ENCODE results near the gene CADM3.

- TF ChIP-seq, protein P1, sequence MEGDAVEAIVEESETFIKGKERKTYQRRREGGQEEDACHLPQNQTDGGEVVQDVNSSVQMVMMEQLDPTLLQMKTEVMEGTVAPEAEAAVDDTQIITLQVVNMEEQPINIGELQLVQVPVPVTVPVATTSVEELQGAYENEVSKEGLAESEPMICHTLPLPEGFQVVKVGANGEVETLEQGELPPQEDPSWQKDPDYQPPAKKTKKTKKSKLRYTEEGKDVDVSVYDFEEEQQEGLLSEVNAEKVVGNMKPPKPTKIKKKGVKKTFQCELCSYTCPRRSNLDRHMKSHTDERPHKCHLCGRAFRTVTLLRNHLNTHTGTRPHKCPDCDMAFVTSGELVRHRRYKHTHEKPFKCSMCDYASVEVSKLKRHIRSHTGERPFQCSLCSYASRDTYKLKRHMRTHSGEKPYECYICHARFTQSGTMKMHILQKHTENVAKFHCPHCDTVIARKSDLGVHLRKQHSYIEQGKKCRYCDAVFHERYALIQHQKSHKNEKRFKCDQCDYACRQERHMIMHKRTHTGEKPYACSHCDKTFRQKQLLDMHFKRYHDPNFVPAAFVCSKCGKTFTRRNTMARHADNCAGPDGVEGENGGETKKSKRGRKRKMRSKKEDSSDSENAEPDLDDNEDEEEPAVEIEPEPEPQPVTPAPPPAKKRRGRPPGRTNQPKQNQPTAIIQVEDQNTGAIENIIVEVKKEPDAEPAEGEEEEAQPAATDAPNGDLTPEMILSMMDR (IDR thresholded peaks at IDR 0.05; ENCODE audit: insufficient read depth, low read length) = no peak
- no peak for TF ChIP-seq POLR2AphosphoS5 (IDR thresholded peaks at IDR 0.05; ENCODE audit: low read depth)
These were observed 3.4 kb upstream of the CADM3 start for GRCh38 chr1:159168043-159168442.

Data from HL-60 (cell line).